ENCODE measurements around the gene ZNF407.

ZNF407 gene

DNA sequence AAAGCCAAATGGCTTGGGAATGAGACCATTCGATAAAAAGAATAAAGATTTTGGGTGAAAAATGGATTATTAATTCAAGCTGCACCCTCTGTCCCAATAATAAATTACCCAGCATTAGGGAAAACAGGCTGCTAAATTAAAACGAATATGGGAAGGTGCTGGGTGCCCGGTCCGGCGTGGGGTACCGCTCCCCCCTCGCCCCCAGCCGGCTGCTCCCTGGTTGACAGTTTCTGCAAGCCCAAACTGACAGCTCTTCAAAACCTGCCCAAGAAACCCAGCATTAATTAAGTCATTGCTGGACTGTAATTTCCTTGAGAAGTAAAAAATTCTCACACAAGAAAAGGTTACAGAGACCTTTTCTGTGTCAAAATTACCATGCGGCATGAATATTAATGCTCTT lies 512.6 kb downstream of the ZNF407 start:
- DNase-seq, result no peak

DNA sequence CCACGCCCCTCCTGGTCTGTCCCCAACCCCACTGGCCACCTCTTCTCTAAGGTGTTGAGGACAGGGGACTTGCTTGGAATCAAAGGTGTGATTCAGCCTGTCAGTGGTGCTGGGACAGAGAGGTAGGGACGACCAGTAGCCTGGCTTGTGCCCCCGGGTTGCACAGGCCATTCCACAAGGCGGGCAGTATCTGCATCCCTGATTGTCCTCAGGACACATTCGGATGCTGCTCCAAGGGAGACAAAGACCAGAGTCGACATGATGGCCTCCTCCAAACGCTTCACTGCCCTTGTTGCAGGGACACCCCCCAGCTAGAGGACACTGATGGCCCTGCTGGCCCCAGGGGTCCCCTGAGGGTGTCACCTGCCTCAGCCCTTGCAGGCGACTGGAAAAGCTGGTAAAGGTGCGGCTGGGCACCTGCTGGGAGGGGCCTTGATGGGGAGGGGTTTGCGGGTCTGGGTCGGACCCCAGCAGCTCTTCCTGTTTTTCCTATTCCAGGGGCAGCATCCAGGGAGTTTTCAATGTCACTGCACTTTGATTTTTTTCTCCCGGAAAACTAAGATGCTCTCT lies 513.3 kb downstream of the ZNF407 start:
- DNase-seq, result no peak

DNA sequence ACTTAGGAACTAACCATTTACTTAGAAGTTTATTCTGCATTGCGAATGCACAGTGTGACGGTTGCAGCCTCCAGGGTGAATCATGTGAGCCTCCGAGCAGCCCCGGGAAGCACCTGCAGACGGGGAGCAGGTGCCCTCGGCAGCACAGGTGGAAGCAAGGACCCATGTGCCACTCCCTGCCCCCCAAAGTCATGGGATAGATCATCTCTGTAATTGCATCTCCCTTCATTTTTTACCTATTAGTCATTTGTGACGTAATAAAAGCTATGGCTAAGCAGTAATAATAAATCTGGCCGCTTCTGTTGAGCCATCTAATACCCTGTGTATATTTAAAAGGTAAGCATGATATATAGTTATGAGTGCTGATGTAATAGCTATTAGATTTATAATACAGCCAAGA lies 514.1 kb downstream of the ZNF407 start:
- peak; percentile 28 for DNase-seq

DNA sequence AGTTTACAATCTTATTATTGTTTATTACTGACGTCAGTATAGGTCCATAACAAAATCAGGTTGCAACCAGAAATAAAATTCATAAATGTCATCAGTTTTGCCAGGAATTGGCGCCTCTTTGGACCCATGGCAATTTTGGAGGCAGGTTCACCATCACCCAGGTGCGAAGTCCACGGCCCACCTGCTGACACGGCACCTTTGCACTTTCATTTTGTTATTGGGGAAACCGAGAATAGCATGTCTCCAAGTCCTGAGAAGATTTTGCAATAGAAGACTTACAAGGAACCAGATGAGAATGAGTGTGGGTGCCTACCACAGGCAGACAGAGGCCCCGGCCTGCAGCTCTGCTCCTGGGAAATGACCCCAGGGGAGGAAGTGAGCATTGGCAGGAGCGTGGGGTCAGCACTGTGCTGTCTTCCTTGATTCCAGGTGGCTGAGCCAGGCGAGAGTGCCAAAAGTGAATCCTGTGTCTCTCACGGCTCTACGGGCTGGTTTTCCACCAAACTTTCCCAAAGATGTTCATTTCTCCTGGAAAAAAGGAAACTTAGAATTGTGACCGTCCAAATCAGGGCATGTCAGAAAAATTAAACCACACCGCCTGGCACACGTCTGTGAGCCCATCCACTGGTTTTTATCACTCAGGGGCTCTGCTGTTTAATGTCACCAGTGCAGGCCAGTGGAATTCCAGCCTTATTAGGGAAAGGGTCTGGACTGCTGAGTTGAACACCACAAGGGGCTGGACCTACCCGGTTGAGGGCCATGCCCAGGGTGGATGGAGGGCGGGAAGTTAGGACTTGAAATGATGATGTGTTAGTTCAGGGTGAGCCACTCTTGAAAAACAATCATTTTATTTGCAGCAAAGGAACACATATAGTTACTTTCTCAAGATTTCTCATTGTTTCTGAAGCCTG lies 514.8 kb downstream of the ZNF407 start:
- DNase-seq, result no peak

DNA sequence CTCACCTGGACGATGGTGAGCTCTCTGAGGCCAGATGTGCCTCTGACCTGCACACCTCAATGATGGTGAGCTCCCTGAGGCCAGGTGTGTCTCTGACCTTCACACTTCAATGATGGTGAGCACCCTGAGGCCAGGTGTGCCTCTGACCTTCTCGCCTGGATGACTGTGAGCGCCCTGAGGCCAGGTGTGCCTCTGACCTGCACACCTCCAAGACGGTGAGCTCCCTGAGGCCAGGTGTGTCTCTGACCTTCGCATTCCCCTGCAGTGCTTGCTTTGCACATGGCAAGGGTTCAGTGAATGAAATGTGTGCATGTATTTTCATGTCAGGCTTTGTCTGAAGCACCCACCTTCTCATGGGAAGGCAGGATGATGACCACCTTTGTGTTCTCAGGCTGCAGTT lies 515.8 kb downstream of the ZNF407 start:
- DNase-seq, result no peak

DNA sequence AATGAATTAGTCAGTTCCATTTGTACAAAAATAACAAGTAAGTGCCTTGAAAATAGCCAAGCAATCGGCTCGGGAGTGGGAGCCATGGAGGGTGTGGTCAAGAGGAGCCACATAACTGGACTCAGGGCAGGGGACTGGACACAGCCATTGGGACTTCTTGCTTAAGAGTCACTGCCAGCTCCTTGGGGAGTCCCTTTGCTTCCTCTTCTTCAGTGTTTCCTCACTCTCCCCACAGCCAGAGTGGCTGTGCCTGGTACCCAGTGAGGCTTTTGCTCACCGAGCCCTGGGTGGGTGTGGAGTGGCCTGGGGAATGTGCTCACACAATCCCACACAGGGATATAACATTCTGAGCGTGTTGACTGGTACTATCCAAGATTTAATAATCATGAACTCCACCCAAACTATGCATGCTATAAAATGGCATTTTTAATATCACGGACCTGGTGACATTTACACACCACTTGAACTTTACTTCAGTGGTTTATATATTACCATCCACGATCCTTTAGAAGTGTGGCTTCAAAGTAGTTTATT lies 516.6 kb downstream of the ZNF407 start:
- DNase-seq, result no peak

Data from NCI-H1417 treated with DMSO at 0.1 percent for 48 hours (cell line).